Peyer's patch (tissue), 4 donors: Measurements from ENCODE around the gene SGPL1.

Experiments
- CTCF ChIP-seq, 6 experiments: fragments of 450-650 bp in 4 of 6; fragments of 200-600 bp in 2 of 6; sonication (generic) in 1 of 6; IDR thresholded peaks; one replicate each; pipeline ENCODE4 v1.5.1; 2017 to 2019; ENCODE audit warnings: antibody characterized with exemption in 6 of 6, mild to moderate bottlenecking in 3 of 6, moderate library complexity in 1 of 6
- POLR2A ChIP-seq, 2 donors: fragments of 450-650 bp; IDR thresholded peaks; one replicate each; pipeline ENCODE4 v1.5.1; 2017; ENCODE audit warnings: antibody characterized with exemption in 2 of 2, mild to moderate bottlenecking in 2 of 2, moderate library complexity in 2 of 2

- TF ChIP-seq CTCF (IDR thresholded peaks at IDR 0.05) (no peak), POLR2A (IDR thresholded peaks at IDR 0.05) (no peak)
These were observed 17.2 kb downstream of the SGPL1 start for GRCh38 chr10:70832852-70833528.
